ENCODE results near the gene MEFV.
A peak's percentile ranks its signal among the peaks of the same experiment; 100 is the strongest.

MEFV gene

DNA sequence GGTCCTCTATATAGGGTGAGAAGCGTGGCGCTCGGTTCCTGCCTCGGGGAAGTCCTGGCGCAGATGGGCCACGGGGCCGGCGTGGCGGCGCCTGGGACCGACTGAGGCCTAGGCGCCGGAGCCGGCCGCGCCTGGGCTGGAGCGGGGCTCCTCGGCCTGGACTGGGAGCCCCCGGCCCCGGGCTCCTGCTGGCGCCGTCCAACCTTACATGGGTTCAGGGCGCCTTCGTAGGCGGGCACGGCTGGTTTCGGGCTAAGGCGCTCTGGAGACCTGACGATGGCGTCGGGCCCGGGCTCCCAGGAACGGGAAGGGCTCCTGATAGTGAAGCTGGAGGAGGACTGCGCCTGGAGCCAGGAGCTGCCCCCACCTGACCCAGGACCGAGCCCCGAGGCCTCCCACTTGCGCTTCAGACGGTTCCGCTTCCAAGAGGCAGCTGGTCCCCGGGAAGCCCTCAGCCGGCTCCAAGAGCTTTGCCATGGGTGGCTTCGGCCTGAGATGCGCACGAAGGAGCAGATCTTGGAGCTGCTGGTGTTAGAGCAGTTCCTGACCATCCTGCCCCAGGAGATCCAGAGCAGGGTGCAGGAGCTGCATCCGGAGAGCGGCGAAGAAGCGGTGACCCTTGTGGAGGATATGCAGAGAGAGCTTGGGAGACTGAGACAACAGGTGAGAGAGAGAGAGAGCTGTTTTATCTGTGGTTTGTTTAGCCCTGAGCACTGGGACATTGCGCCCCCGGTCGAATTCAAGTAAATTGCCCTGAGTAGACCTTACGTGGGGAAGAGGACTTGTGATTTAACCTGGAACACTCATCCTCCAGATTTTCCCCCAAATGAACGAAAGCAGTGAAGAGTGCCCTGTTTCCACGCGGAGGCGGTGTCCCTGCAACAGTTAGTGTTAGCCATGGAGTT lies 27.4 kb upstream of the MEFV start:
- peak overlapping the region; percentile 88 for H3K4me3 ChIP-seq (ENCODE audit: severe bottlenecking)
- ATAC-seq (ENCODE audit: low read depth) (peak; percentile 12; the same call in 2 of the 3 replicates), DNase-seq (ENCODE audit: low spot score) (no peak)
- H3K36me3 ChIP-seq (ENCODE audit: low read depth): peaks cover 32% of the 10 kb centered on the region
- H3K9me3 ChIP-seq (ENCODE audit: severe bottlenecking): peaks cover 9% of the 10 kb centered on the region
- TF ChIP-seq CTCF (IDR thresholded peaks at IDR 0.05; ENCODE audit: poor library complexity, severe bottlenecking): no peak
- no peaks in the 10 kb centered on the region for H3K4me1 ChIP-seq (ENCODE audit: insufficient read depth, poor library complexity, severe bottlenecking)
- H3K27ac ChIP-seq (ENCODE audit: poor library complexity, severe bottlenecking): peak overlapping the region; percentile 81
- no peaks in the 10 kb centered on the region for H3K27me3 ChIP-seq (ENCODE audit: insufficient read depth, poor library complexity, severe bottlenecking)

DNA sequence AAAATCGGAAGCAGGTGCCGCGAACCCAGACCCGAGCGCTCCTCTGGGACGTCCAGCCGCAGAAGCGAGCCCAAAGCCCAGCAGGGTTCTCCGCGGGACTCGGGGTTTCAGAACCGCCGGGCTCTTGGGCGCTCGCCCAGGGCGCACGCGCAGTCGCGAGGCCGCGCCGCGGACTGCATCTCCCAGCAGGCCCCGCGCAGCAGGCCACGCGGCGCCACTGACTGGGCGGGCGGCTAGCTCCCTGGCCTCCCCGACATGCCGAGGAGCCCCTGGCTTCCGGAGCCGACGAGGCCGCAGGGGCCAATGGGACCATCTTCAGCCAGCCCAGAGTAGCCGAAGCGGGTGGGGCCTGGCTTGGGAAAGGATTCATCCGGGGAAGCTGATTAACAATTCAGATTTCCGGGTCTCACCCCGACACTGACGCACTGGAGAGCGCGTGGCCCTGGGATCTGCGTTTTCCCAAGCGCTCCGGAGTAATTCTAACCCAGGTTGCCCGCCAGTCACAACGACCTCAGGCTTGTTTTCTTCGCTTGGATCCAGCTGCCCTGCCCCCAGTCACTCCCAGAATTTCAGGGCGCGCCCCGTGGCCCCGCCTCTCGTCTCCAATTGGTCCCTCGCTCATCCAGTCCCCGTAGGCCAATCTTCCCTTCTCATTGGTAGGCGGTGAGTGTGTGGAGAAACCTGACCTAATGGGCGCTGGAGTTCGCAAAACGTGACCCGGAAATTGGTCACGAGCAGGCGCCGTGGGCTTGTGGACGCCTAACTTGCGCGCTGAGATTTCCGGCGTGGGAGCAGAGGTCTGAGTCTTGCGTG lies 26.5 kb upstream of the MEFV start, which contains the start of gene ZNF263:
ZNF263 (plus strand) TSS at position 762 of the 813 bp plus-strand sequence. CDS start 328 bp downstream, outside the sequence.
- H3K36me3 ChIP-seq (ENCODE audit: low read depth): peaks cover 24% of the 10 kb centered on the region
- peak within 1 kb of the TSS; percentile 88 for H3K4me3 ChIP-seq (ENCODE audit: severe bottlenecking)
- no peak for TF ChIP-seq CTCF (IDR thresholded peaks at IDR 0.05; ENCODE audit: poor library complexity, severe bottlenecking)
- no peaks in the 10 kb centered on the region for H3K4me1 ChIP-seq (ENCODE audit: insufficient read depth, poor library complexity, severe bottlenecking)
- peaks cover 7% of the 10 kb centered on the region for H3K9me3 ChIP-seq (ENCODE audit: severe bottlenecking)
- H3K27ac ChIP-seq (ENCODE audit: poor library complexity, severe bottlenecking): peak within 1 kb of the TSS; percentile 81
- peak; percentile 88 for ATAC-seq (ENCODE audit: low read depth)
- no peaks in the 10 kb centered on the region for H3K27me3 ChIP-seq (ENCODE audit: insufficient read depth, poor library complexity, severe bottlenecking)
- peak; percentile 95 for DNase-seq (ENCODE audit: low spot score)

- Histone ChIP-seq H3K27me3 (ENCODE audit: insufficient read depth, poor library complexity, severe bottlenecking) (no peaks in the 10 kb centered on the region), H3K4me1 (ENCODE audit: insufficient read depth, poor library complexity, severe bottlenecking) (no peaks in the 10 kb centered on the region), H3K4me3 (ENCODE audit: severe bottlenecking) (peak overlapping the region; percentile 88), H3K9me3 (ENCODE audit: severe bottlenecking) (peaks cover 3% of the 10 kb centered on the region), H3K27ac (ENCODE audit: poor library complexity, severe bottlenecking) (peak overlapping the region; percentile 81), H3K36me3 (ENCODE audit: low read depth) (peaks cover 18% of the 10 kb centered on the region)
- DNase-seq (ENCODE audit: low spot score) (no peak), ATAC-seq (ENCODE audit: low read depth) (peak; percentile 57)
- TF ChIP-seq CTCF (IDR thresholded peaks at IDR 0.05; ENCODE audit: poor library complexity, severe bottlenecking): no peak
These were observed 25.8 kb upstream of the MEFV start for GRCh38 chr16:3282103-3282729.

GRCh38 chr16:3281222-3281820 lies 24.9 kb upstream of the MEFV start:
- Histone ChIP-seq H3K4me3 (ENCODE audit: severe bottlenecking) (no peak overlapping the region), H3K9me3 (ENCODE audit: severe bottlenecking) (no peaks in the 10 kb centered on the region), H3K4me1 (ENCODE audit: insufficient read depth, poor library complexity, severe bottlenecking) (no peaks in the 10 kb centered on the region), H3K27ac (ENCODE audit: poor library complexity, severe bottlenecking) (no peak overlapping the region), H3K27me3 (ENCODE audit: insufficient read depth, poor library complexity, severe bottlenecking) (no peaks in the 10 kb centered on the region), H3K36me3 (ENCODE audit: low read depth) (peaks cover 11% of the 10 kb centered on the region)
- TF ChIP-seq CTCF (IDR thresholded peaks at IDR 0.05; ENCODE audit: poor library complexity, severe bottlenecking): no peak
- ATAC-seq (ENCODE audit: low read depth) (no peak), DNase-seq (ENCODE audit: low spot score) (no peak)

Data from RWPE2 (cell line).